HepG2 (cell line): ENCODE data around the gene AKR1C4. TPM values are rescaled to one million over a fixed set of nuclear protein-coding genes. Genes with fewer than 3 reads are reported as not detected.
A peak's percentile ranks its signal among the peaks of the same experiment; 100 is the strongest.

Experiments used
- ATAC-seq: fragments of 200-7000 bp; cut with Tn5 transposase; 3 replicates; pipeline ENCODE4 v1.9.1; 2020; ENCODE audit warnings: mild to moderate bottlenecking, moderate library complexity
- BruUV-seq: library from RNA; stranded (reverse); fragments of 400-500 nt; replicated peaks from 2 replicates; lab custom pipeline; 2021; lab: Mats Ljungman, UMichigan
- CTCF ChIA-PET: fragments of 300-600 bp; formaldehyde crosslinking; extraction: SDS; loops from one replicate; lab custom pipeline; 2021; ENCODE audit warnings: low total read pairs, inconsistent platforms, low intra/inter-chr PET ratio; lab: Yijun Ruan, JAX
- POLR2A ChIA-PET: fragments of 350-600 bp; sonication (Branson Sonifier 250); formaldehyde crosslinking; loops from one replicate; lab custom pipeline; 2020; ENCODE audit warnings: antibody characterized with exemption, inconsistent platforms; lab: Yijun Ruan, JAX
- DNase-seq: peaks from one replicate; pipeline ENCODE4 v3.0.0-alpha.2; 2015; ENCODE audit warnings: low spot score
- FAIRE-seq: peaks from 3 replicates; lab custom pipeline; 2011; peaks lifted over from hg19 to GRCh38; lab: Jason Lieb, UNC
- H2AFZ ChIP-seq: one replicate; pipeline ENCODE4 v1.6.1; 2011; ENCODE audit warnings: low read length, inconsistent platforms
- H3K27ac ChIP-seq: fragments of 300-600 bp; 3 replicates; pipeline ENCODE4 v1.8.0; 2011; ENCODE audit warnings: mixed run types, mild to moderate bottlenecking, mixed read lengths, low read length, inconsistent platforms; ENCODE audit not compliant: insufficient read depth; ENCODE audit errors: extremely low read length
- H3K27me3 ChIP-seq, 2 experiments: fragments of 200-600 bp in 1 of 2; 2 replicates in 1 of 2; 3 replicates in 1 of 2; pipeline versions ENCODE4 v1.6.0 to v1.8.0; 2011; ENCODE audit warnings: low read length in 2 of 2, mild to moderate bottlenecking in 2 of 2, moderate library complexity in 2 of 2, inconsistent platforms in 1 of 2; ENCODE audit not compliant: insufficient read depth in 2 of 2, control insufficient read depth in 1 of 2
- H3K36me3 ChIP-seq, 2 experiments: fragments of 200-600 bp in 1 of 2; replicated peaks in 1 of 2; 2 replicates in 1 of 2; 3 replicates in 1 of 2; pipeline versions ENCODE4 v1.5.1 to v1.8.0; 2011; ENCODE audit warnings: low read length in 2 of 2, inconsistent platforms in 1 of 2; ENCODE audit not compliant: insufficient read depth in 2 of 2, control insufficient read depth in 1 of 2
- H3K4me1 ChIP-seq: 2 replicates; pipeline ENCODE4 v1.5.1; 2012; ENCODE audit warnings: low read length, inconsistent platforms; ENCODE audit not compliant: insufficient read depth
- H3K4me2 ChIP-seq: 2 replicates; pipeline ENCODE4 v1.6.0; 2011; ENCODE audit warnings: low read depth, low read length, inconsistent platforms
- H3K4me3 ChIP-seq, 3 experiments: fragments of 200-600 bp in 1 of 3; sonication (generic), shearing (Covaris generic) in 1 of 3; replicated peaks in 1 of 3; 2 replicates each; pipeline ENCODE4 v1.5.1; 2011 to 2016; ENCODE audit warnings: low read length in 3 of 3, inconsistent platforms in 2 of 3, low read depth in 2 of 3, mild to moderate bottlenecking in 2 of 3, control low read depth in 1 of 3, mixed read lengths in 1 of 3; ENCODE audit not compliant: insufficient read depth in 1 of 3
- H3K79me2 ChIP-seq: one replicate; pipeline ENCODE4 v1.6.1; 2011; ENCODE audit warnings: low read length, inconsistent platforms; ENCODE audit not compliant: insufficient read depth
- H3K9ac ChIP-seq: 2 replicates; pipeline ENCODE4 v1.6.0; 2011; ENCODE audit warnings: mild to moderate bottlenecking, low read depth, low read length, inconsistent platforms; ENCODE audit not compliant: insufficient read depth
- H3K9me3 ChIP-seq: 2 replicates; pipeline ENCODE4 v1.5.1; 2012; ENCODE audit warnings: mild to moderate bottlenecking, low read length
- H4K20me1 ChIP-seq: 2 replicates; pipeline ENCODE4 v1.6.0; 2011; ENCODE audit warnings: inconsistent platforms, mild to moderate bottlenecking, low read length, moderate library complexity; ENCODE audit not compliant: insufficient read depth
- AGO1 ChIP-seq: fragments of 200-400 bp; formaldehyde crosslinking; IDR thresholded peaks from 2 replicates; pipeline ENCODE4 v1.6.1; 2017; ENCODE audit warnings: mild to moderate bottlenecking, low read depth, low read length, moderate library complexity; ENCODE audit not compliant: poor library complexity, severe bottlenecking
- ARHGAP35 ChIP-seq: sonication (generic); formaldehyde crosslinking; IDR thresholded peaks from 2 replicates; pipeline ENCODE4 v1.9.0; 2022; ENCODE audit warnings: mild to moderate bottlenecking, inconsistent platforms, moderate library complexity, missing genetic modification reagents, borderline replicate concordance
- BATF2 ChIP-seq: sonication (generic); formaldehyde crosslinking; IDR thresholded peaks from 2 replicates; pipeline ENCODE4 v1.8.0; 2022; ENCODE audit warnings: mild to moderate bottlenecking, missing genetic modification reagents, moderate library complexity
- SMAD9 ChIP-seq: sonication (generic); formaldehyde crosslinking; IDR thresholded peaks from 2 replicates; pipeline ENCODE4 v1.5.1; 2020; ENCODE audit warnings: mild to moderate bottlenecking, missing genetic modification reagents
- SMC3 ChIP-seq: IDR thresholded peaks from 2 replicates; pipeline ENCODE4 v1.6.1; 2011; ENCODE audit warnings: low read length, improper control_type of control experiment
- SOX6 ChIP-seq, 2 experiments: fragments of 450-650 bp in 1 of 2; sonication (generic) in 1 of 2; formaldehyde crosslinking in 1 of 2; IDR thresholded peaks; 2 replicates each; pipeline versions ENCODE4 v1.4.0 to v1.6.1; 2017 to 2020; ENCODE audit warnings: antibody characterized with exemption in 1 of 2, mild to moderate bottlenecking in 1 of 2, missing genetic modification reagents in 1 of 2
- THAP11 ChIP-seq: IDR thresholded peaks from 2 replicates; pipeline ENCODE4 v1.6.1; 2016; ENCODE audit warnings: missing biosample characterization, missing genetic modification reagents
- ZNF441 ChIP-seq: sonication (generic); formaldehyde crosslinking; IDR thresholded peaks from 2 replicates; pipeline ENCODE4 v1.7.0; 2021; ENCODE audit warnings: missing genetic modification reagents, borderline replicate concordance
- ZNF687 ChIP-seq: sonication (generic); formaldehyde crosslinking; IDR thresholded peaks from 2 replicates; pipeline ENCODE4 v1.5.1; 2020; ENCODE audit warnings: mild to moderate bottlenecking, missing genetic modification reagents, moderate library complexity
- WGBS: methylation state at CpG from one replicate; pipeline ENCODE4 v1.1.6; 2017; ENCODE audit warnings: low lambda C conversion rate; 5-methylcytosine and 5-hydroxymethylcytosine counted together
- in situ Hi-C: cut with HindIII; loops from 2 replicates; pipeline ENCODE4 v1.10.0; 2017; ENCODE audit warnings: low pct_unique_long_range_greater_than_20kb; ENCODE audit not compliant: extremely low pct_ligation_motif_present
- intact Hi-C: fragments of 100-400 bp; cut with micrococcal nuclease; formaldehyde crosslinking; loops from one replicate; pipeline ENCODE4 v1.10.0; 2022; ENCODE audit not compliant: unreplicated experiment
- polyA plus RNA-seq, 8 experiments: library from polyadenylated mRNA; depleted of rRNA in 3 of 8; stranded (reverse) in 7 of 8; unstranded in 1 of 8; fragments of >200 nt; fragmentation: Illumina TruSeq in 4 of 8; extraction: Trizol in 4 of 8; gene quantifications; 2 replicates each; pipeline versions ENCODE4 v1.2.1 to v1.2.3, GENCODE V29; 2011 to 2016; ENCODE audit warnings: low read depth in 4 of 8, missing spikeins in 1 of 8, mixed read lengths in 1 of 8; ENCODE audit not compliant: insufficient read depth in 1 of 8
- total RNA-seq, 5 experiments: library from RNA; depleted of rRNA; stranded (reverse); fragments of >200 nt; fragmentation: Illumina TruSeq; extraction: Trizol; gene quantifications; 2 replicates each; pipeline ENCODE4 v1.2.3, GENCODE V29; 2016; ENCODE audit warnings: low read depth in 1 of 5
- TF ChIP-seq, protein P1 (sequence below): sonication (generic); formaldehyde crosslinking; IDR thresholded peaks from 2 replicates; pipeline ENCODE4 v1.4.0; 2020; ENCODE audit warnings: missing genetic modification reagents, borderline replicate concordance
- TF ChIP-seq, protein P2 (sequence below): sonication (generic); formaldehyde crosslinking; IDR thresholded peaks from 2 replicates; pipeline ENCODE4 v1.4.0; 2020; ENCODE audit warnings: missing genetic modification reagents

The AKR1C4 gene
- total and polyA plus RNA-seq, 2 of the 13 experiments (the other 11 are each of a cell fraction or from before 2014, with no cell fraction given) = 0.18 to 1.3 TPM

DNA sequence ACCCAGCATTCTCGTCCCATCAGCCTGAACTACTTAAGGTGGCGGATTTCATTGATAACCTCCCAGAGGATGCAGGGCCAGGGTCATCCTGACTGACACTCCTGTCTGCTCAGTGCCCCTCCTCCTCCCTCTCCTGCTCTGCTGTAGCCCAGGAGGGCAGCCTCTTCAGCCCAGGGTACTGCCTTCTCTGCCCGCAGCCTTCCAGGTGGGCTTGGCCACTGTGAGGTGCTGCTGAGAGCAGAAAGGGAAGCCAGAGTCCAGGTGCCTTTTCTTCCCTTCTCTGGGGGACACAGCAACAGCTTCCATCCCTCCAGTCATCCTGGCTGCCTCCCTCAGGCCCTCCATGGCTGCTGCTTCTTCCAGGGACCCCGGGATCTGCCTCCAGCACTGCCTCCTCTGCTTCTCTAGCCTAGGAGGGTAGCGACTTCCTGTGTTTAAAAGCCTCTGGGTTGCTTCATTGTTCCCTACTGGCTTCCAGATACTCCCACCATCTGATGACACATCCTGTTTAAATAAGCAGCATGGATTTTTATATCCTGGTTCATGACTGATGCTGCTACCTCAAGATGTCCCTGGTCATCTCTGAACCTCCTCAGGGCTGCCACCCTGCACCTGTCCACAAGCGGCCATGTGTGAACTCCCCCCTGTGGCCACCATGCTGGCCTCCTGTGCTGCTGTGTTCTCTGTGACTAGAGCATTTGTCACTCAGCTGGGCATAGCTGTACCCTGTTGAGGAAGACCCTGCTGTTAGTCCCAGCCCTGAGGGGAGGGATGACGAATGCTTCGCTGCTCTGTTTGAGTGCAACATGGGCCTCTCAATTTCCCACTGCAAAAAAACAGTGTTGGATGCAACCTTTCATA lies 55.8 kb downstream of the AKR1C4 start:
- ChIA-PET POLR2A (no interaction called here), CTCF (interaction anchor here (1.1 kb wide), 1 partner anchor 158 kb away, joined by 3 read pairs; the partner anchor contains the start of gene AKR1C3)
- no peaks in the 10 kb centered on the region for H3K27me3 ChIP-seq
- intact Hi-C loops = no loop called here
- H4K20me1 ChIP-seq = no peaks in the 10 kb centered on the region
- peak; percentile 4 for FAIRE-seq
- peak; percentile 87 for ATAC-seq
- H3K4me3 ChIP-seq = no peak overlapping the region; a peak in 1 of 6 replicates
- H3K27ac ChIP-seq = no peak overlapping the region
- H3K9ac ChIP-seq = no peak overlapping the region
- H3K4me1 ChIP-seq = peaks cover 26% of the 10 kb centered on the region
- peak; percentile 18 for DNase-seq
- H3K79me2 ChIP-seq = no peaks in the 10 kb centered on the region
- in situ Hi-C loops = no loop called here
- 82% methylated on average over 7 of the region's 8 CpGs for WGBS
- H3K4me2 ChIP-seq = peak overlapping the region; percentile 41
- peak overlapping the region; percentile 36 for H2AFZ ChIP-seq
- H3K36me3 ChIP-seq = no peaks in the 10 kb centered on the region
- H3K9me3 ChIP-seq = no peaks in the 10 kb centered on the region
- BruUV-seq = no TSS peak
- TF ChIP-seq SMC3 = 0 out of 2 replicates have a peak, but pooled peaks have one; percentile 14
- TF ChIP-seq THAP11 (CRISPR knock-in tag) = 0 out of 2 replicates have a peak, but pooled peaks have one; percentile 10
- TF ChIP-seq ZNF441 (CRISPR knock-in tag) = no peak
- no peak for TF ChIP-seq SOX6 (IDR thresholded peaks at IDR 0.05)
- peak; percentile 12; the same call in 1 of the 2 replicates for TF ChIP-seq SOX6 (CRISPR knock-in tag; IDR thresholded peaks at IDR 0.05)
- no peak for TF ChIP-seq AGO1
- TF ChIP-seq, protein P1, sequence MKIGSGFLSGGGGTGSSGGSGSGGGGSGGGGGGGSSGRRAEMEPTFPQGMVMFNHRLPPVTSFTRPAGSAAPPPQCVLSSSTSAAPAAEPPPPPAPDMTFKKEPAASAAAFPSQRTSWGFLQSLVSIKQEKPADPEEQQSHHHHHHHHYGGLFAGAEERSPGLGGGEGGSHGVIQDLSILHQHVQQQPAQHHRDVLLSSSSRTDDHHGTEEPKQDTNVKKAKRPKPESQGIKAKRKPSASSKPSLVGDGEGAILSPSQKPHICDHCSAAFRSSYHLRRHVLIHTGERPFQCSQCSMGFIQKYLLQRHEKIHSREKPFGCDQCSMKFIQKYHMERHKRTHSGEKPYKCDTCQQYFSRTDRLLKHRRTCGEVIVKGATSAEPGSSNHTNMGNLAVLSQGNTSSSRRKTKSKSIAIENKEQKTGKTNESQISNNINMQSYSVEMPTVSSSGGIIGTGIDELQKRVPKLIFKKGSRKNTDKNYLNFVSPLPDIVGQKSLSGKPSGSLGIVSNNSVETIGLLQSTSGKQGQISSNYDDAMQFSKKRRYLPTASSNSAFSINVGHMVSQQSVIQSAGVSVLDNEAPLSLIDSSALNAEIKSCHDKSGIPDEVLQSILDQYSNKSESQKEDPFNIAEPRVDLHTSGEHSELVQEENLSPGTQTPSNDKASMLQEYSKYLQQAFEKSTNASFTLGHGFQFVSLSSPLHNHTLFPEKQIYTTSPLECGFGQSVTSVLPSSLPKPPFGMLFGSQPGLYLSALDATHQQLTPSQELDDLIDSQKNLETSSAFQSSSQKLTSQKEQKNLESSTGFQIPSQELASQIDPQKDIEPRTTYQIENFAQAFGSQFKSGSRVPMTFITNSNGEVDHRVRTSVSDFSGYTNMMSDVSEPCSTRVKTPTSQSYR (CRISPR knock-in tag) = peak; percentile 52; the same call in 1 of the 2 replicates
- no peak for TF ChIP-seq BATF2
- no peak for TF ChIP-seq SMAD9
- TF ChIP-seq, protein P2, sequence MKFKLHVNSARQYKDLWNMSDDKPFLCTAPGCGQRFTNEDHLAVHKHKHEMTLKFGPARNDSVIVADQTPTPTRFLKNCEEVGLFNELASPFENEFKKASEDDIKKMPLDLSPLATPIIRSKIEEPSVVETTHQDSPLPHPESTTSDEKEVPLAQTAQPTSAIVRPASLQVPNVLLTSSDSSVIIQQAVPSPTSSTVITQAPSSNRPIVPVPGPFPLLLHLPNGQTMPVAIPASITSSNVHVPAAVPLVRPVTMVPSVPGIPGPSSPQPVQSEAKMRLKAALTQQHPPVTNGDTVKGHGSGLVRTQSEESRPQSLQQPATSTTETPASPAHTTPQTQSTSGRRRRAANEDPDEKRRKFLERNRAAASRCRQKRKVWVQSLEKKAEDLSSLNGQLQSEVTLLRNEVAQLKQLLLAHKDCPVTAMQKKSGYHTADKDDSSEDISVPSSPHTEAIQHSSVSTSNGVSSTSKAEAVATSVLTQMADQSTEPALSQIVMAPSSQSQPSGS = no peak
- TF ChIP-seq ARHGAP35 (CRISPR knock-in tag) = no peak
- TF ChIP-seq ZNF687 = peak; percentile 50; the same call in 1 of the 2 replicates
